ENCODE data around the gene TBC1D21.

- TF ChIP-seq CTCF (optimal IDR thresholded peaks at IDR 0.05 in 1 of 3, IDR thresholded peaks at IDR 0.05 in 1 of 3, conservative IDR thresholded peaks at IDR 0.05 in 1 of 3; ENCODE audit: extremely low read depth in 1 of 3, insufficient read depth in 2 of 3, low read length in 3 of 3) (no peak), EZH2 (IDR thresholded peaks at IDR 0.05; ENCODE audit: low read length) (no peak)
Observed at GRCh38 chr15:73891328-73892315, 18.3 kb downstream of the TBC1D21 start.
